H9 (cell line): Measurements from ENCODE around the gene DEUP1. TPM values are rescaled to one million over a fixed set of nuclear protein-coding genes. Genes with fewer than 3 reads are reported as not detected.

ENCODE experiments used
- DNase-seq: peaks from one replicate; pipeline ENCODE4 v3.0.0-alpha.2; 2017
- H2AFZ ChIP-seq: one replicate; pipeline ENCODE4 v1.6.1; 2013; ENCODE audit warnings: mild to moderate bottlenecking, low read length, control low read depth, moderate library complexity
- H2AK5ac ChIP-seq: 2 replicates; pipeline ENCODE4 v1.6.1; 2013; ENCODE audit warnings: low read length, control low read depth, mixed read lengths; ENCODE audit not compliant: insufficient read length
- H2BK120ac ChIP-seq: one replicate; pipeline ENCODE4 v1.6.1; 2013; ENCODE audit warnings: low read depth, mild to moderate bottlenecking, low read length, control low read depth, inconsistent platforms; ENCODE audit not compliant: poor library complexity, severe bottlenecking
- H2BK12ac ChIP-seq: 2 replicates; pipeline ENCODE4 v1.6.1; 2013; ENCODE audit warnings: low read length, control low read depth, mixed read lengths, low read depth; ENCODE audit not compliant: insufficient read length
- H2BK15ac ChIP-seq: 2 replicates; pipeline ENCODE4 v1.6.1; 2013; ENCODE audit warnings: low read depth, low read length, control low read depth
- H2BK20ac ChIP-seq: one replicate; pipeline ENCODE4 v1.6.1; 2013; ENCODE audit warnings: low read depth, mild to moderate bottlenecking, low read length, control low read depth, inconsistent platforms; ENCODE audit not compliant: poor library complexity, severe bottlenecking
- H2BK5ac ChIP-seq: 2 replicates; pipeline ENCODE4 v1.6.1; 2013; ENCODE audit warnings: low read length, control low read depth, mixed read lengths; ENCODE audit not compliant: insufficient read length
- H3K14ac ChIP-seq: 2 replicates; pipeline ENCODE4 v1.6.1; 2013; ENCODE audit warnings: low read length, control low read depth; ENCODE audit not compliant: insufficient read depth
- H3K18ac ChIP-seq: 2 replicates; pipeline ENCODE4 v1.6.1; 2013; ENCODE audit warnings: low read depth, mild to moderate bottlenecking, mixed read lengths, low read length, control low read depth; ENCODE audit not compliant: insufficient read length
- H3K23ac ChIP-seq: 2 replicates; pipeline ENCODE4 v1.6.1; 2013; ENCODE audit warnings: low read length, control low read depth, mixed read lengths, low read depth; ENCODE audit not compliant: insufficient read length
- H3K23me2 ChIP-seq: 2 replicates; pipeline ENCODE4 v1.6.1; 2013; ENCODE audit warnings: low read depth, mild to moderate bottlenecking, mixed read lengths, low read length, control low read depth; ENCODE audit not compliant: insufficient read length, poor library complexity, severe bottlenecking
- H3K27ac ChIP-seq: 2 replicates; pipeline ENCODE4 v1.5.1; 2013; ENCODE audit warnings: low read length, control low read depth, mixed read lengths, low read depth; ENCODE audit not compliant: insufficient read length
- H3K27me3 ChIP-seq: 2 replicates; pipeline ENCODE4 v1.6.1; 2013; ENCODE audit warnings: low read length, control low read depth, inconsistent platforms; ENCODE audit not compliant: insufficient read depth
- H3K4ac ChIP-seq: 2 replicates; pipeline ENCODE4 v1.6.1; 2013; ENCODE audit warnings: low read depth, mild to moderate bottlenecking, control low read depth, inconsistent platforms, low read length, moderate library complexity
- H3K4me1 ChIP-seq: 2 replicates; pipeline ENCODE4 v1.6.1; 2013; ENCODE audit warnings: low read length, control low read depth, inconsistent platforms; ENCODE audit not compliant: insufficient read depth
- H3K4me2 ChIP-seq: 2 replicates; pipeline ENCODE4 v1.6.1; 2013; ENCODE audit warnings: low read length, control low read depth, mixed read lengths; ENCODE audit not compliant: insufficient read length, insufficient read depth
- H3K56ac ChIP-seq: 2 replicates; pipeline ENCODE4 v1.6.1; 2013; ENCODE audit warnings: low read depth, mild to moderate bottlenecking, mixed read lengths, low read length, control low read depth; ENCODE audit not compliant: insufficient read length
- H3K79me1 ChIP-seq: 2 replicates; pipeline ENCODE4 v1.6.1; 2013; ENCODE audit warnings: low read depth, mild to moderate bottlenecking, moderate library complexity, low read length, control low read depth, inconsistent platforms; ENCODE audit not compliant: insufficient read depth, poor library complexity, severe bottlenecking
- H3K79me2 ChIP-seq: 2 replicates; pipeline ENCODE4 v1.6.1; 2013; ENCODE audit warnings: low read length, control low read depth, inconsistent platforms; ENCODE audit not compliant: insufficient read depth
- H3K9ac ChIP-seq: 2 replicates; pipeline ENCODE4 v1.6.1; 2013; ENCODE audit warnings: low read length, control low read depth, mixed read lengths; ENCODE audit not compliant: insufficient read length; ENCODE audit errors: extremely low read depth
- H3K9me3 ChIP-seq: one replicate; pipeline ENCODE4 v1.6.1; 2013; ENCODE audit warnings: low read depth, low read length, inconsistent platforms; ENCODE audit not compliant: control insufficient read depth
- H3T11ph ChIP-seq: one replicate; pipeline ENCODE4 v1.6.1; 2013; ENCODE audit warnings: mild to moderate bottlenecking, low read length, control low read depth, inconsistent platforms
- H4K20me1 ChIP-seq: one replicate; pipeline ENCODE4 v1.6.1; 2013; ENCODE audit not compliant: control insufficient read depth, insufficient read length, insufficient read depth
- H4K5ac ChIP-seq: 2 replicates; pipeline ENCODE4 v1.6.1; 2013; ENCODE audit warnings: low read depth, mild to moderate bottlenecking, mixed read lengths, low read length, control low read depth; ENCODE audit not compliant: insufficient read length
- H4K8ac ChIP-seq: replicated peaks from 2 replicates; pipeline ENCODE4 v1.6.1; 2013; ENCODE audit warnings: low read length, control low read depth, mixed read lengths, low read depth; ENCODE audit not compliant: insufficient read length
- H4K91ac ChIP-seq: 2 replicates; pipeline ENCODE4 v1.6.1; 2013; ENCODE audit warnings: low read depth, mild to moderate bottlenecking, moderate library complexity, mixed read lengths, low read length, control low read depth; ENCODE audit not compliant: insufficient read length
- H3K27ac Mint-ChIP-seq, 3 experiments: 2 replicates in 2 of 3; 3 replicates in 1 of 3; pipeline ENCODE4 v1.8.0; 2020 to 2021; ENCODE audit warnings: mixed read lengths in 3 of 3, mild to moderate bottlenecking in 1 of 3, moderate library complexity in 1 of 3
- H3K27me3 Mint-ChIP-seq: 2 replicates; pipeline ENCODE4 v1.8.0; 2021; ENCODE audit warnings: low read depth, mild to moderate bottlenecking, moderate library complexity, mixed read lengths
- H3K36me3 Mint-ChIP-seq, 3 experiments: 2 replicates in 2 of 3; 3 replicates in 1 of 3; pipeline ENCODE4 v1.8.0; 2020 to 2021; ENCODE audit warnings: low read depth in 3 of 3, mixed read lengths in 3 of 3; ENCODE audit not compliant: insufficient read depth in 1 of 3
- H3K4me1 Mint-ChIP-seq, 2 experiments: 2 replicates each; pipeline ENCODE4 v1.8.0; 2020; ENCODE audit warnings: mixed read lengths in 2 of 2
- H3K4me3 Mint-ChIP-seq, 2 experiments: 2 replicates in 1 of 2; 3 replicates in 1 of 2; pipeline ENCODE4 v1.8.0; 2020 to 2021; ENCODE audit warnings: mild to moderate bottlenecking in 2 of 2, mixed read lengths in 2 of 2, moderate library complexity in 1 of 2
- H3K9me3 Mint-ChIP-seq, 2 experiments: 2 replicates in 1 of 2; 3 replicates in 1 of 2; pipeline ENCODE4 v1.8.0; 2020; ENCODE audit warnings: mild to moderate bottlenecking in 2 of 2, mixed read lengths in 2 of 2, moderate library complexity in 1 of 2
- CTCF ChIP-seq: fragments of 200-600 bp; sonication (generic); conservative IDR thresholded peaks from 3 replicates; pipeline ENCODE4 v1.8.0; 2021; ENCODE audit warnings: antibody characterized with exemption, mild to moderate bottlenecking
- WGBS: extraction: QIAGEN DNeasy Blood & Tissue Kit; methylation state at CpG from one replicate; pipeline ENCODE4 v1.1.7; 2013; ENCODE audit warnings: missing lambda C conversion rate, low lambda C conversion rate, mixed read lengths; ENCODE audit not compliant: insufficient read length; ENCODE audit errors: extremely low coverage; 5-methylcytosine and 5-hydroxymethylcytosine counted together
- total RNA-seq: library from RNA; stranded (reverse); gene quantifications from 2 replicates; pipeline ENCODE4 v1.2.1, GENCODE V29; 2021

Gene DEUP1
- total RNA-seq, 1 experiment from 2014 or later, result 0.22 TPM

DNA sequence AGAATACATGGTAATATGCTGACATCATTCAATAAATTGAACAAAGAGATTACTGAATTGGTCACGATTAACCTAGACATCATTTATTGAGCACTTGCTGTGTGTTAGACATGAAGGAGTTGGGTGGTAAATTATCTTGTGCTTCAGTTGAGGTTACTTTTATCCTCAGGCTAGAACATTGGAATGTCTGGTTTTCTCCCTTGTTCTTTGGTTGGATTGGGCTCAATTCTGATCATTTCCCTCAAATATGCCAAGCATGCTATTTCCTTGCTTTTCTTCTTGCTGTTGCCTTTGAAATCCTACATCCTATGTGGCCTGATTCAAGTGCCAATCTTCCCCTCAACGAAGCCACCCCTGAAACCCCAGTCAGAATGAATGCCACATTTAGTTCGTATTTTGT lies 65.8 kb downstream of the DEUP1 start:
- no peak overlapping the region for H2BK12ac ChIP-seq
- peaks cover 35 to 39% of the 10 kb centered on the region in 2 experiments for H3K4me1 Mint-ChIP-seq
- H3K23me2 ChIP-seq, result no peaks in the 10 kb centered on the region
- no peaks in the 10 kb centered on the region for H3K27me3 ChIP-seq
- H2AK5ac ChIP-seq, result no peak overlapping the region
- H3K79me1 ChIP-seq, result no peaks in the 10 kb centered on the region
- peak overlapping the region; percentile 32 for H2AFZ ChIP-seq
- H3K9ac ChIP-seq, result no peak overlapping the region
- H3K9me3 ChIP-seq, result no peaks in the 10 kb centered on the region
- peaks cover 3% of the 10 kb centered on the region; the same call in 1 of the 2 replicates for H3K4me1 ChIP-seq
- no peak overlapping the region for H3K23ac ChIP-seq
- H3K9me3 Mint-ChIP-seq, result no peaks in the 10 kb centered on the region
- no peak overlapping the region for H3K4me2 ChIP-seq
- H4K8ac ChIP-seq, result no peak overlapping the region
- no peak for DNase-seq
- no peak overlapping the region for H3K4ac ChIP-seq
- no peak overlapping the region for H3T11ph ChIP-seq
- peak overlapping the region in 1 of 3 experiments; percentile 18; a peak in 3 of 7 replicates for H3K27ac Mint-ChIP-seq
- no peak for TF ChIP-seq CTCF
- no peaks in the 10 kb centered on the region for H3K27me3 Mint-ChIP-seq
- no peak overlapping the region for H2BK15ac ChIP-seq
- no peak overlapping the region for H3K56ac ChIP-seq
- H2BK20ac ChIP-seq, result no peak overlapping the region
- H4K20me1 ChIP-seq, result no peaks in the 10 kb centered on the region
- H2BK120ac ChIP-seq, result no peak overlapping the region
- WGBS, result no CpG with 5 or more reads among the region's 3 CpGs
- H3K4me3 Mint-ChIP-seq, result no peak overlapping the region
- H2BK5ac ChIP-seq, result no peak overlapping the region
- no peak overlapping the region for H3K27ac ChIP-seq
- no peak overlapping the region for H3K18ac ChIP-seq
- no peak overlapping the region for H3K14ac ChIP-seq
- H3K79me2 ChIP-seq, result no peaks in the 10 kb centered on the region
- H3K36me3 Mint-ChIP-seq, result no peaks in the 10 kb centered on the region
- no peak overlapping the region for H4K91ac ChIP-seq
- no peak overlapping the region for H4K5ac ChIP-seq
